Measurements from ENCODE around the gene SUGCT. TPM values are rescaled to one million over a fixed set of nuclear protein-coding genes. Genes with fewer than 3 reads are reported as not detected.

The SUGCT gene
- total RNA-seq, 3 donors from 2014 or later: 7.6 to 19.1 (median 10.1) TPM

DNA sequence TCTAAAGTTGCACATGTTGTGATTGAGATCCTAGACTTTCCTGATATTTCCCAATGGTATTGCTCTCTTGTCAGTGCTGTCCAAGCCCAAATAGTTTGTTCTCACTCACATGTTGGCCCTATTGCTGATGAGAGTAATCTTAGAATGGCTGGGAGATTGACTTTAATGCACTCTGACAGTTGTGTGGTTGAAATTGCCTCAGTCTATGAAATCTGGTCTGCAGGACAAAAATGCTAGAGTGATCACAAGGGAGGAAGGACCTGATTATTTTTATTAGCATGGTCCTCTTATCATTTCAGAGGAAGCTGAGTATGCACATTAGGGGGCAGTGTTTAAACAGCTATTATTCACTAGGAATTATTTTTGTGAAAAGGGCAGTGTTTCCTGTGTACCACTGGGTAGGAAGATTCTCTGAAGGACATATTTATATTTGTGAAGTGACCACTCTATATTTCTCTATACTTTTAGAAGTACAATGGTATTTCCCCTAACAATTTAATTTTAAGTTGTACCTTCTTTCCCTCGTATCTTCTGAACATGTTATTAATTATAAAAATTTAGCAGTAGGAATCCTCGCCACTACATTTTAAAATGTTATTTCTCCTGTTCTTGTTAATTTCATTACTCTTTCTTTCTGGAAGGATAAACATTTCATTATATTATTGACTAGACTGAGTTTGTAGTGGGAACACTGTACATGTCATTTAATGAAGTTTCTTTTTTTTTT, 64.4 kb downstream of the SUGCT start:
- DNase-seq (no peak), ATAC-seq (no peak)
- Histone ChIP-seq H3K4me1 (ENCODE audit: low read depth) (no peaks in the 10 kb centered on the region), H3K4me3 (no peak overlapping the region), H3K9me3 (no peaks in the 10 kb centered on the region), H3K36me3 (ENCODE audit: low read depth) (no peaks in the 10 kb centered on the region)
- no peak for TF ChIP-seq CTCF (IDR thresholded peaks at IDR 0.05)
- intact Hi-C loops (cut with DNase I, micrococcal nuclease): no loop called here

- no peaks in the 10 kb centered on the region for H3K9me3 ChIP-seq
- no peaks in the 10 kb centered on the region for H3K36me3 ChIP-seq (ENCODE audit: low read depth)
- no peak for TF ChIP-seq CTCF (IDR thresholded peaks at IDR 0.05)
- no peaks in the 10 kb centered on the region for H3K4me1 ChIP-seq (ENCODE audit: low read depth)
- no peak for ATAC-seq
- intact Hi-C loops (cut with DNase I, micrococcal nuclease): no loop called here
- H3K4me3 ChIP-seq: no peak overlapping the region
- DNase-seq: no peak
Measured at GRCh38 chr7:40200791-40201190, 66.0 kb downstream of the SUGCT start.

DNA sequence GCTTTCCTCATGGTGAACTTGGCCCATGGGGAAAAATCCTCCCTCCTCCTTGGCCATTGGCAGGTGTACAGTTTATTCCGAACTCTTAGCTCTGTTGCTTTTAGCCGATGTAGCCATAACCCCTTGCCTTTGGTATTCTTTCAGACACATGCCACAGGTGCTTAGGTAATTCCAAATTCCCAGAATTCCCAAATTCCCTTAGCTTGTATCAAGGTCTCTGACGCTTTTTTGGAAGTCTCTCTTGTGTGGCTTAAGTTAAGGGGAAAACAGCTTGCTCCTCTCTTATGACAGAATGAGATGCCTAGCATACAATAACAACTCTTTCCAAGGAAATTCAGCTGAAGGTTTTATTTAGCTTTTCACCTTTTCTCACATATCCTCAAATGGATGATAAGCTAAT, 68.0 kb downstream of the SUGCT start:
- no peak for DNase-seq
- Histone ChIP-seq H3K4me1 (ENCODE audit: low read depth) (no peaks in the 10 kb centered on the region), H3K9me3 (no peaks in the 10 kb centered on the region), H3K4me3 (no peak overlapping the region), H3K36me3 (ENCODE audit: low read depth) (no peaks in the 10 kb centered on the region)
- ATAC-seq: no peak
- TF ChIP-seq CTCF (IDR thresholded peaks at IDR 0.05): no peak
- intact Hi-C loops (cut with DNase I, micrococcal nuclease): no loop called here

GRCh38 chr7:40204581-40204980, 69.8 kb downstream of the SUGCT start:
- Histone ChIP-seq H3K36me3 (ENCODE audit: low read depth) (no peaks in the 10 kb centered on the region), H3K4me3 (no peak overlapping the region), H3K4me1 (ENCODE audit: low read depth) (no peaks in the 10 kb centered on the region), H3K9me3 (no peaks in the 10 kb centered on the region)
- DNase-seq (no peak), ATAC-seq (no peak)
- no peak for TF ChIP-seq CTCF (IDR thresholded peaks at IDR 0.05)
- intact Hi-C loops (cut with DNase I, micrococcal nuclease): no loop called here

DNA sequence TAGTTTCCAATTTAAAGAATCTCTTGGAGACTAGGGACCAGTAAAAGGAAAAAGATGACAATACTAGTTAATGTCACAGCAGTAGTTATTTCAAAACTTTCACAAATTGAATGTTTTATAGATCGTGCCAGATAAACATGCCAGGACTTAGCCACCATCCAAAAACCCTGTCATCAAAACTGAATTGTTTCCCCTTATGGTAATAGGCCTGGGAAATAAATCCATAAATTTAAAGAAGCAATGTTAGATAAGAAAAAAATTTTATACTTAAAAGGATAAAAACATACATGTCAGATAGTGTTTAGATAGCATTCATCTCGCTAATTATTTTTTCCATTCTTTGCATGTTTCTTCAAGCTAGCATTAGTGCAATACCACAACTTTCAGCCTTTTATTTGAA, 71.2 kb downstream of the SUGCT start:
- no peaks in the 10 kb centered on the region for H3K9me3 ChIP-seq
- H3K4me1 ChIP-seq (ENCODE audit: low read depth): no peaks in the 10 kb centered on the region
- no peaks in the 10 kb centered on the region for H3K36me3 ChIP-seq (ENCODE audit: low read depth)
- ATAC-seq: no peak
- no peak for TF ChIP-seq CTCF (IDR thresholded peaks at IDR 0.05)
- DNase-seq: no peak
- intact Hi-C loops (cut with DNase I, micrococcal nuclease): no loop called here
- H3K4me3 ChIP-seq: no peak overlapping the region
